Gastrocnemius medialis (tissue), 4 donors: ENCODE results near the gene RFPL2.

Experiments used
- POLR2A ChIP-seq, 2 donors: fragments of 450-650 bp; IDR thresholded peaks; one replicate each; pipeline ENCODE4 v1.6.1; 2017; ENCODE audit warnings: antibody characterized with exemption in 2 of 2, mild to moderate bottlenecking in 2 of 2, moderate library complexity in 2 of 2
- TF ChIP-seq, protein P1 (sequence below), 5 experiments: fragments of 450-650 bp in 3 of 5; fragments of 200-600 bp in 2 of 5; sonication (generic) in 2 of 5; IDR thresholded peaks in 4 of 5; conservative IDR thresholded peaks in 1 of 5; 1 replicate in 4 of 5; 2 replicates in 1 of 5; pipeline ENCODE4 v1.5.1; 2016 to 2019; ENCODE audit warnings: antibody characterized with exemption in 5 of 5, mild to moderate bottlenecking in 3 of 5, moderate library complexity in 3 of 5

DNA sequence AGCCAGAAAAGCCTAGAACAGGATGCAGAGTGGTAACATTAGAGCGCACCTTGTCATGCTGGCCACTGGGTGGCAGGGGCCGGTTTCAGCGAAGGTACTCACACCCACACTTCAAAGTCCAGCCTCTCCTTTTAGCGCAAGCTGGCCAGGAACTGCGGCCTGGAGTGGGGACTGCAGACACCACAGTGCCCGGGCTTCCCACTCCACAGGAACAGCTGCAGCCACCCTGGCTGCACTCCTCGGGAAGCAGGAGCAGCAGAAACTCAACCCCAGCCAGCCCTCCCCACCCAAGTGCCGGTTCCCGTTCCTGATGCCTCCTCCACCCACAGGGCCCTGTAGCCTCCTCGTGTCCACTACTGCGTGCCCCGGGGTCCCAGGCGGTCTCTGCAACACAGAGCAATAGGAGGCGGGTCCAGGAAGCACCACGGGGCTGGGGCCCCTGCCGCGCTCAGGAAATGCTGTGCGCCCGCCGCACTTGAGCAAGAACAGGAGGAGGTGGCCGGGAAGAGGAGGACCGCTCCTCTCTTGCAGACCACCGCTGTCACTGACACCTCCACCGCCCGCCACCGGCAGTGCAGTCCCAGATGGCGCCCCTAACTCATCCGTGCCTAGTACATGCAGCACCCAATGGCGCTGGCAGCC lies 2.2 kb downstream of the RFPL2 start:
- no peak for TF ChIP-seq POLR2A (IDR thresholded peaks at IDR 0.05)
- TF ChIP-seq, protein P1, sequence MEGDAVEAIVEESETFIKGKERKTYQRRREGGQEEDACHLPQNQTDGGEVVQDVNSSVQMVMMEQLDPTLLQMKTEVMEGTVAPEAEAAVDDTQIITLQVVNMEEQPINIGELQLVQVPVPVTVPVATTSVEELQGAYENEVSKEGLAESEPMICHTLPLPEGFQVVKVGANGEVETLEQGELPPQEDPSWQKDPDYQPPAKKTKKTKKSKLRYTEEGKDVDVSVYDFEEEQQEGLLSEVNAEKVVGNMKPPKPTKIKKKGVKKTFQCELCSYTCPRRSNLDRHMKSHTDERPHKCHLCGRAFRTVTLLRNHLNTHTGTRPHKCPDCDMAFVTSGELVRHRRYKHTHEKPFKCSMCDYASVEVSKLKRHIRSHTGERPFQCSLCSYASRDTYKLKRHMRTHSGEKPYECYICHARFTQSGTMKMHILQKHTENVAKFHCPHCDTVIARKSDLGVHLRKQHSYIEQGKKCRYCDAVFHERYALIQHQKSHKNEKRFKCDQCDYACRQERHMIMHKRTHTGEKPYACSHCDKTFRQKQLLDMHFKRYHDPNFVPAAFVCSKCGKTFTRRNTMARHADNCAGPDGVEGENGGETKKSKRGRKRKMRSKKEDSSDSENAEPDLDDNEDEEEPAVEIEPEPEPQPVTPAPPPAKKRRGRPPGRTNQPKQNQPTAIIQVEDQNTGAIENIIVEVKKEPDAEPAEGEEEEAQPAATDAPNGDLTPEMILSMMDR (IDR thresholded peaks at IDR 0.05 in 4 of 5, conservative IDR thresholded peaks at IDR 0.05 in 1 of 5): peak in 1 of 5 experiments; percentile 34
